Subcutaneous abdominal adipose tissue (tissue), 5 donors: ENCODE results near the gene DNAJB13.
A peak's percentile ranks its signal among the peaks of the same experiment; 100 is the strongest.

ENCODE experiments used
- H3K27ac ChIP-seq: one replicate; pipeline ENCODE4 v1.7.0; 2013; ENCODE audit warnings: low read depth, mild to moderate bottlenecking, inconsistent platforms, low read length, moderate library complexity
- H3K27me3 ChIP-seq, 5 donors: one replicate each; pipeline ENCODE4 v1.7.0; 2013; ENCODE audit warnings: low read length in 5 of 5, inconsistent platforms in 1 of 5; ENCODE audit not compliant: control insufficient read depth in 5 of 5, insufficient read depth in 4 of 5
- H3K36me3 ChIP-seq, 5 donors: one replicate each; pipeline ENCODE4 v1.7.0; 2013; ENCODE audit warnings: low read length in 5 of 5; ENCODE audit not compliant: control insufficient read depth in 5 of 5, insufficient read depth in 5 of 5
- H3K4me1 ChIP-seq, 5 donors: one replicate each; pipeline ENCODE4 v1.7.0; 2013; ENCODE audit warnings: low read length in 5 of 5, mild to moderate bottlenecking in 3 of 5, moderate library complexity in 1 of 5; ENCODE audit not compliant: control insufficient read depth in 5 of 5, insufficient read depth in 5 of 5
- H3K4me3 ChIP-seq, 5 donors: one replicate each; pipeline ENCODE4 v1.7.0; 2013; ENCODE audit warnings: low read length in 5 of 5, low read depth in 1 of 5
- H3K9ac ChIP-seq, 5 donors: one replicate each; pipeline ENCODE4 v1.7.0; 2013; ENCODE audit warnings: low read length in 5 of 5, mild to moderate bottlenecking in 4 of 5, moderate library complexity in 3 of 5
- H3K9me3 ChIP-seq, 5 donors: one replicate each; pipeline ENCODE4 v1.7.0; 2013; ENCODE audit warnings: low read length in 5 of 5; ENCODE audit not compliant: control insufficient read depth in 5 of 5
- donor health status: healthy.
- donor health status: healthy.
- donor health status: healthy.
- donor health status: healthy.
- donor health status: healthy.

DNAJB13 gene

GRCh38 chr11:73965076-73965763, 14.4 kb downstream of the DNAJB13 start:
- Histone ChIP-seq H3K9ac (no peak overlapping the region), H3K4me3 (no peak overlapping the region), H3K27me3 (no peaks in the 10 kb centered on the region), H3K27ac (no peak overlapping the region), H3K4me1 (peaks cover 0 to 14% (median 10%) of the 10 kb centered on the region in 5 donors), H3K36me3 (no peaks in the 10 kb centered on the region), H3K9me3 (no peaks in the 10 kb centered on the region)

GRCh38 chr11:73965764-73966121, 14.9 kb downstream of the DNAJB13 start:
- Histone ChIP-seq H3K9ac (no peak overlapping the region), H3K36me3 (no peaks in the 10 kb centered on the region), H3K27me3 (no peaks in the 10 kb centered on the region), H3K9me3 (no peaks in the 10 kb centered on the region), H3K27ac (no peak overlapping the region), H3K4me1 (peaks cover 0 to 14% (median 10%) of the 10 kb centered on the region in 5 donors), H3K4me3 (no peak overlapping the region)

- no peaks in the 10 kb centered on the region for H3K36me3 ChIP-seq
- H3K9ac ChIP-seq, result no peak overlapping the region
- H3K9me3 ChIP-seq, result no peaks in the 10 kb centered on the region
- peaks cover 0 to 26% (median 20%) of the 10 kb centered on the region in 5 donors for H3K4me1 ChIP-seq
- no peak overlapping the region for H3K4me3 ChIP-seq
- H3K27me3 ChIP-seq, result no peaks in the 10 kb centered on the region
- no peak overlapping the region for H3K27ac ChIP-seq
Measured at GRCh38 chr11:73968356-73968966, 17.6 kb downstream of the DNAJB13 start.

- Histone ChIP-seq H3K9ac (no peak overlapping the region), H3K4me3 (no peak overlapping the region), H3K27ac (no peak overlapping the region), H3K27me3 (no peaks in the 10 kb centered on the region), H3K4me1 (peaks cover 0 to 31% (median 25%) of the 10 kb centered on the region in 5 donors), H3K36me3 (peaks cover 0 to 2% (median 0%) of the 10 kb centered on the region in 5 donors), H3K9me3 (no peaks in the 10 kb centered on the region)
Measured at GRCh38 chr11:73969091-73969490, 18.3 kb downstream of the DNAJB13 start.

GRCh38 chr11:73969991-73970800, 19.4 kb downstream of the DNAJB13 start:
- no peak overlapping the region for H3K4me3 ChIP-seq
- no peaks in the 10 kb centered on the region for H3K9me3 ChIP-seq
- no peak overlapping the region for H3K9ac ChIP-seq
- peaks cover 0 to 14% (median 10%) of the 10 kb centered on the region in 5 donors for H3K36me3 ChIP-seq
- H3K4me1 ChIP-seq, result peaks cover 0 to 28% (median 19%) of the 10 kb centered on the region in 5 donors
- no peaks in the 10 kb centered on the region for H3K27me3 ChIP-seq
- H3K27ac ChIP-seq, result no peak overlapping the region

GRCh38 chr11:73971175-73971719, 20.4 kb downstream of the DNAJB13 start:
- no peaks in the 10 kb centered on the region for H3K9me3 ChIP-seq
- H3K4me3 ChIP-seq, result no peak overlapping the region
- H3K36me3 ChIP-seq, result peaks cover 0 to 24% (median 18%) of the 10 kb centered on the region in 5 donors
- no peak overlapping the region for H3K9ac ChIP-seq
- H3K27ac ChIP-seq, result no peak overlapping the region
- peaks cover 0 to 28% (median 17%) of the 10 kb centered on the region in 5 donors for H3K4me1 ChIP-seq
- H3K27me3 ChIP-seq, result no peaks in the 10 kb centered on the region

- Histone ChIP-seq H3K9me3 (no peaks in the 10 kb centered on the region), H3K4me1 (peaks cover 0 to 37% (median 22%) of the 10 kb centered on the region in 5 donors), H3K27me3 (no peaks in the 10 kb centered on the region), H3K4me3 (no peak overlapping the region), H3K36me3 (peaks cover 0 to 32% (median 27%) of the 10 kb centered on the region in 5 donors), H3K9ac (no peak overlapping the region), H3K27ac (no peak overlapping the region)
Measured at GRCh38 chr11:73972187-73972586, 21.4 kb downstream of the DNAJB13 start.

- Histone ChIP-seq H3K9me3 (no peaks in the 10 kb centered on the region), H3K4me3 (no peak overlapping the region), H3K27ac (no peak overlapping the region), H3K27me3 (no peaks in the 10 kb centered on the region), H3K4me1 (peaks cover 0 to 44% (median 28%) of the 10 kb centered on the region in 5 donors), H3K36me3 (peaks cover 0 to 39% (median 32%) of the 10 kb centered on the region in 5 donors), H3K9ac (peak overlapping the region in 1 of 5 donors; percentile 35)
Measured at GRCh38 chr11:73972620-73973449, 22.0 kb downstream of the DNAJB13 start.
